Vagina (tissue), 2 donors: ENCODE measurements around the gene TBX10.

ENCODE experiments used
- CTCF ChIP-seq, 3 experiments: fragments of 450-650 bp in 2 of 3; fragments of 200-600 bp in 1 of 3; sonication (generic) in 1 of 3; IDR thresholded peaks; one replicate each; pipeline ENCODE4 v1.5.1; 2017 to 2019; ENCODE audit warnings: antibody characterized with exemption in 3 of 3, mild to moderate bottlenecking in 2 of 3, moderate library complexity in 2 of 3
- POLR2A ChIP-seq, 2 donors: fragments of 450-650 bp; IDR thresholded peaks; one replicate each; pipeline ENCODE4 v1.6.1; 2017; ENCODE audit warnings: antibody characterized with exemption in 2 of 2, mild to moderate bottlenecking in 2 of 2, moderate library complexity in 2 of 2

GRCh38 chr11:67640758-67641337 lies 1.3 kb upstream of the TBX10 start:
- no peak for TF ChIP-seq POLR2A (IDR thresholded peaks at IDR 0.05)
- no peak for TF ChIP-seq CTCF (IDR thresholded peaks at IDR 0.05)
